ENCODE data around the gene VASH1. TPM values are rescaled to one million over a fixed set of nuclear protein-coding genes. Genes with fewer than 3 reads are reported as not detected.

VASH1 gene
- total RNA-seq, 1 experiment from 2014 or later: 1.4 TPM

- no TSS peak for BruUV-seq (replicated peaks)
- intact Hi-C loops (cut with micrococcal nuclease; ENCODE audit: unreplicated experiment): no loop called here
- DNase-seq: peak; percentile 45
- Mint-ChIP-seq H3K27me3 (ENCODE audit: unreplicated experiment) (peaks cover 41% of the 10 kb centered on the region), H3K27ac (ENCODE audit: unreplicated experiment) (no peak overlapping the region), H3K36me3 (ENCODE audit: insufficient read depth, unreplicated experiment) (no peaks in the 10 kb centered on the region), H3K4me3 (ENCODE audit: low read depth, unreplicated experiment) (no peak overlapping the region), H3K4me1 (ENCODE audit: low read depth, unreplicated experiment) (peaks cover 19% of the 10 kb centered on the region), H3K9me3 (ENCODE audit: low read depth, unreplicated experiment) (no peaks in the 10 kb centered on the region)
- no peak for TF ChIP-seq CTCF (IDR thresholded peaks at IDR 0.05; ENCODE audit: unreplicated experiment)
- CTCF ChIA-PET: interaction anchor here (0.6 to 1.0 kb wide), 3 partner anchors 16 to 241 kb away, joined by 3 to 4 read pairs (median 3); partner anchors contain the start of gene ANGEL1
These were observed 68.6 kb downstream of the VASH1 start for GRCh38 chr14:76829650-76830421.

DNA sequence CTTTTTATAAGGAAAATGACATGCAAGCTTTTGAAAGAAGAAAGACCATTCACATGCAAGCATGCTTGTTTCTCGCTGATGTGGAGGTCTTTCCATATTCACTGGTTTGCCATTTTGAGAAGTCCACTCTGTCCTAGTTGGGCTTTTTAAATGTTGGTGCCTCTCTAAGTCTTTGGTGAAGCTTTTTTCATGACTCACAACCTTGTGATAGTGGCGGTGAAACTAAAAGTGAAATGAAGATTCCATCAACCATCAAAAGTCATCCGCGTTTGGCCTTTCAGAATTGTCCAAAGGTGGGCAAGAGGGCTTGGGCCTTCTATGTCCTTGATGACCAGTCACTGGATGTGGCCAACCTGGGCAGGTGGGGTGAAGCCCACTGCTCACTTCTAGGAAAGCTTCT is 69.3 kb downstream of the VASH1 start:
- TF ChIP-seq CTCF (IDR thresholded peaks at IDR 0.05; ENCODE audit: unreplicated experiment): no peak

GRCh38 chr14:76832503-76832988 is 71.3 kb downstream of the VASH1 start:
- no TSS peak for BruUV-seq (replicated peaks)
- H3K9me3 Mint-ChIP-seq (ENCODE audit: low read depth, unreplicated experiment): no peaks in the 10 kb centered on the region
- no peak overlapping the region for H3K27ac Mint-ChIP-seq (ENCODE audit: unreplicated experiment)
- H3K4me1 Mint-ChIP-seq (ENCODE audit: low read depth, unreplicated experiment): peaks cover 27% of the 10 kb centered on the region
- H3K27me3 Mint-ChIP-seq (ENCODE audit: unreplicated experiment): peaks cover 23% of the 10 kb centered on the region
- DNase-seq: no peak
- CTCF ChIA-PET: no interaction called here
- no peaks in the 10 kb centered on the region for H3K36me3 Mint-ChIP-seq (ENCODE audit: insufficient read depth, unreplicated experiment)
- H3K4me3 Mint-ChIP-seq (ENCODE audit: low read depth, unreplicated experiment): no peak overlapping the region
- no peak for TF ChIP-seq CTCF (IDR thresholded peaks at IDR 0.05; ENCODE audit: unreplicated experiment)
- intact Hi-C loops (cut with micrococcal nuclease; ENCODE audit: unreplicated experiment): no loop called here

More for the DNA sequence above, 69.3 kb downstream of the VASH1 start:
- Mint-ChIP-seq H3K4me3 (ENCODE audit: low read depth, unreplicated experiment) (no peak overlapping the region), H3K27me3 (ENCODE audit: unreplicated experiment) (peaks cover 33% of the 10 kb centered on the region), H3K36me3 (ENCODE audit: insufficient read depth, unreplicated experiment) (no peaks in the 10 kb centered on the region), H3K4me1 (ENCODE audit: low read depth, unreplicated experiment) (peaks cover 20% of the 10 kb centered on the region), H3K27ac (ENCODE audit: unreplicated experiment) (no peak overlapping the region), H3K9me3 (ENCODE audit: low read depth, unreplicated experiment) (no peaks in the 10 kb centered on the region)
- intact Hi-C loops (cut with micrococcal nuclease; ENCODE audit: unreplicated experiment): no loop called here
- no TSS peak for BruUV-seq (replicated peaks)
- CTCF ChIA-PET: interaction anchor here (0.7 to 1.0 kb wide), 2 partner anchors 16 to 18 kb away, joined by 3 to 4 read pairs; partner anchors contain the start of gene ANGEL1
- DNase-seq: no peak

Other genes starting within 250 kb of the VASH1 start
- 19.8 and 26.3 TPM in 2 replicates for gene ANGEL1, start 51.4 kb downstream of the VASH1 start, total RNA-seq (2022)
- gene LRRC74A, start 64.9 kb downstream of the VASH1 start, total RNA-seq (2022): not detected in 2 replicates